ENCODE measurements around the gene PARD3.

The PARD3 gene

GRCh38 chr10:34408956-34409355 is 406.1 kb downstream of the PARD3 start:
- H3K27ac ChIP-seq = no peak overlapping the region
- TF ChIP-seq CTCF (conservative IDR thresholded peaks at IDR 0.05) = no peak

GRCh38 chr10:34408381-34408780 is 406.7 kb downstream of the PARD3 start:
- no peak overlapping the region for H3K27ac ChIP-seq
- no peak for TF ChIP-seq CTCF (conservative IDR thresholded peaks at IDR 0.05)

- TF ChIP-seq CTCF (conservative IDR thresholded peaks at IDR 0.05) = no peak
- H3K27ac ChIP-seq = no peak overlapping the region
These were observed 407.7 kb downstream of the PARD3 start for GRCh38 chr10:34407324-34407805.

GRCh38 chr10:34406463-34407323 is 408.4 kb downstream of the PARD3 start:
- H3K27ac ChIP-seq = 0 out of 2 replicates have a peak overlapping the region, but pooled peaks have one; percentile 0
- no peak for TF ChIP-seq CTCF (conservative IDR thresholded peaks at IDR 0.05)

GRCh38 chr10:34405611-34406462 is 409.3 kb downstream of the PARD3 start:
- no peak for TF ChIP-seq CTCF (conservative IDR thresholded peaks at IDR 0.05)
- 0 out of 2 replicates have a peak overlapping the region, but pooled peaks have one; percentile 0 for H3K27ac ChIP-seq

- no peak overlapping the region for H3K27ac ChIP-seq
These were observed 411.6 kb downstream of the PARD3 start for GRCh38 chr10:34403512-34403911.

More at GRCh38 chr10:34403512-34403911, 411.6 kb downstream of the PARD3 start:
- TF ChIP-seq CTCF (conservative IDR thresholded peaks at IDR 0.05) = no peak
